Measurements from ENCODE around the gene ADAMTSL4. TPM values are rescaled to one million over a fixed set of nuclear protein-coding genes. Genes with fewer than 3 reads are reported as not detected.
"Not testable (repeated sequence)": the region's sequence is repeated elsewhere in the genome, so short reads cannot be mapped to it uniquely, and the experiment has no call there.

The ADAMTSL4 gene
- total RNA-seq, 1 donor from 2014 or later: 1.6 TPM

GRCh38 chr1:150604226-150604588 lies 55.0 kb downstream of the ADAMTSL4 start:
- no peak for DNase-seq (ENCODE audit: low read depth)
- no peak for FAIRE-seq
- Histone ChIP-seq H3K36me3 (ENCODE audit: control insufficient read depth, insufficient read depth, low read length) (peaks cover under 1% of the 10 kb centered on the region), H3K4me3 (ENCODE audit: low read depth, low read length) (no peak overlapping the region), H3K27me3 (ENCODE audit: control insufficient read depth, insufficient read depth, low read length) (no peaks in the 10 kb centered on the region)
- TF ChIP-seq, protein P1, sequence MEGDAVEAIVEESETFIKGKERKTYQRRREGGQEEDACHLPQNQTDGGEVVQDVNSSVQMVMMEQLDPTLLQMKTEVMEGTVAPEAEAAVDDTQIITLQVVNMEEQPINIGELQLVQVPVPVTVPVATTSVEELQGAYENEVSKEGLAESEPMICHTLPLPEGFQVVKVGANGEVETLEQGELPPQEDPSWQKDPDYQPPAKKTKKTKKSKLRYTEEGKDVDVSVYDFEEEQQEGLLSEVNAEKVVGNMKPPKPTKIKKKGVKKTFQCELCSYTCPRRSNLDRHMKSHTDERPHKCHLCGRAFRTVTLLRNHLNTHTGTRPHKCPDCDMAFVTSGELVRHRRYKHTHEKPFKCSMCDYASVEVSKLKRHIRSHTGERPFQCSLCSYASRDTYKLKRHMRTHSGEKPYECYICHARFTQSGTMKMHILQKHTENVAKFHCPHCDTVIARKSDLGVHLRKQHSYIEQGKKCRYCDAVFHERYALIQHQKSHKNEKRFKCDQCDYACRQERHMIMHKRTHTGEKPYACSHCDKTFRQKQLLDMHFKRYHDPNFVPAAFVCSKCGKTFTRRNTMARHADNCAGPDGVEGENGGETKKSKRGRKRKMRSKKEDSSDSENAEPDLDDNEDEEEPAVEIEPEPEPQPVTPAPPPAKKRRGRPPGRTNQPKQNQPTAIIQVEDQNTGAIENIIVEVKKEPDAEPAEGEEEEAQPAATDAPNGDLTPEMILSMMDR (IDR thresholded peaks at IDR 0.05; ENCODE audit: insufficient read depth, low read length, severe bottlenecking): no peak

GRCh38 chr1:150605451-150605731 lies 56.2 kb downstream of the ADAMTSL4 start:
- H3K27me3 ChIP-seq (ENCODE audit: control insufficient read depth, insufficient read depth, low read length); DNase-seq (ENCODE audit: low read depth); H3K4me3 ChIP-seq (ENCODE audit: low read depth, low read length); H3K36me3 ChIP-seq (ENCODE audit: control insufficient read depth, insufficient read depth, low read length); FAIRE-seq: not testable (repeated sequence)

DNA sequence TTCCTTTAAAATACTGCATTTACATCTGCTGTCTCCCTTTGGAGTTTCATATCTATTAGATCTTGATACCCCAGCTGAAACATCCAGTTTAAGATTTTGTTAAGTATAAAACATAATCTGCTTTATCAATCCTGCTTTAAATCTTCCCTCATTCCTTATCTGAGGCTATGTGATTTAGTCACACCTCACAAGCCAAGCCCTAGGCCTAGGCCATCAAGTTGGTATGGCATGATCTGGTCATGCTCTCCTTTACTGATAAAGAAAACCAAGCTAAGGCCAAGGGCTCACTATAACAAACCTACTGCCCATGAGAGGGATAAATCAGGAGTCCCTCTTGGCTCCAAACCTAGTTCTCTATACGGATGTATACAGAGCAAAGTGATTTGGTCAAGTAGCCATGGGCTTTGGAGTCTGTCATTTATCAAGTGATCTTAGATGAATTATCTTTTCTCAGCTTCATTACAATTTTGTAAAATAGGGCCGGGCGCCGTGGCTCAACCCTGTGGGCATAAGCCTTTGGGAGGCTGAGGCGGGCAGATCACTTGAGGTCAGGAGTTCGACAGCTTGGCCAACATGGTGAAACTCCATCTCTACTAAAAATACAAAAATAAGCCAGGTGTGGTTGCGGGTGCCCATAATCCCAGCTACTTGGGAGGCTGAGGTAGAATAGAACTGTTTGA lies 57.4 kb downstream of the ADAMTSL4 start:
- Histone ChIP-seq H3K27me3 (ENCODE audit: control insufficient read depth, insufficient read depth, low read length) (no peaks in the 10 kb centered on the region), H3K36me3 (ENCODE audit: control insufficient read depth, insufficient read depth, low read length) (peaks cover 1% of the 10 kb centered on the region), H3K4me3 (ENCODE audit: low read depth, low read length) (no peak overlapping the region)
- FAIRE-seq (no peak), DNase-seq (ENCODE audit: low read depth) (no peak)
- TF ChIP-seq, protein P1 (IDR thresholded peaks at IDR 0.05; ENCODE audit: insufficient read depth, low read length, severe bottlenecking): no peak

GRCh38 chr1:150609732-150610131 lies 60.5 kb downstream of the ADAMTSL4 start:
- peaks cover 1% of the 10 kb centered on the region for H3K36me3 ChIP-seq (ENCODE audit: control insufficient read depth, insufficient read depth, low read length)
- DNase-seq (ENCODE audit: low read depth) (no peak), FAIRE-seq (no peak)
- TF ChIP-seq, protein P1 (IDR thresholded peaks at IDR 0.05; ENCODE audit: insufficient read depth, low read length, severe bottlenecking): no peak
- H3K4me3 ChIP-seq (ENCODE audit: low read depth, low read length): no peak overlapping the region
- no peaks in the 10 kb centered on the region for H3K27me3 ChIP-seq (ENCODE audit: control insufficient read depth, insufficient read depth, low read length)

Other genes starting within 250 kb of the ADAMTSL4 start
- 30.0 and 33.2 TPM in 2 replicates for gene PRPF3, start 227.9 kb upstream of the ADAMTSL4 start, total RNA-seq
- 4.5 and 6.4 TPM in 2 replicates for gene RPRD2, start 185.3 kb upstream of the ADAMTSL4 start, total RNA-seq
- 14.5 and 18.1 TPM in 2 replicates for gene TARS2, start 62.0 kb upstream of the ADAMTSL4 start, total RNA-seq
- 5.5 and 5.8 TPM in 2 replicates for gene ECM1, start 41.3 kb upstream of the ADAMTSL4 start, total RNA-seq
- not detected in 2 replicates for gene FALEC, start 33.7 kb upstream of the ADAMTSL4 start, total RNA-seq
- gene MCL1, start 30.2 kb downstream of the ADAMTSL4 start, total RNA-seq: 247 and 280 TPM in 2 replicates
- gene ENSA, start 80.2 kb downstream of the ADAMTSL4 start, total RNA-seq: 123 and 124 TPM in 2 replicates
- gene GOLPH3L, start 147.7 kb downstream of the ADAMTSL4 start, total RNA-seq: 10.8 and 13.1 TPM in 2 replicates
- 1.8 and 4.1 TPM in 2 replicates for gene HORMAD1, start 171.5 kb downstream of the ADAMTSL4 start, total RNA-seq
- gene CTSS, start 216.4 kb downstream of the ADAMTSL4 start, total RNA-seq: 0.53 and 5.4 TPM in 2 replicates